Stomach (tissue), 9 donors: Measurements from ENCODE around the gene ARHGEF10L. TPM values are rescaled to one million over a fixed set of nuclear protein-coding genes. Genes with fewer than 3 reads are reported as not detected.

Experiments used
- DNase-seq, 2 donors: peaks; one replicate each; pipeline versions ENCODE4 v3.0.0 to v3.0.0-alpha.2; 2013 to 2019
- H3K27ac ChIP-seq, 5 donors: fragments of 200-600 bp in 4 of 5; sonication (generic) in 4 of 5; one replicate each; pipeline ENCODE4 v1.5.1; 2013 to 2019; ENCODE audit warnings: mild to moderate bottlenecking in 1 of 5, moderate library complexity in 1 of 5
- H3K27me3 ChIP-seq, 3 donors: fragments of 200-600 bp; sonication (generic); one replicate each; pipeline ENCODE4 v1.5.1; 2017 to 2019; ENCODE audit warnings: mixed run types in 1 of 3
- H3K36me3 ChIP-seq, 4 donors: fragments of 200-600 bp; sonication (generic); 1 replicate in 3 of 4; 2 replicates in 1 of 4; pipeline ENCODE4 v1.5.1; 2016 to 2019
- H3K4me1 ChIP-seq, 4 donors: fragments of 200-600 bp; sonication (generic); one replicate each; pipeline ENCODE4 v1.5.1; 2016 to 2019
- H3K4me3 ChIP-seq, 4 donors: fragments of 200-600 bp; sonication (generic) in 3 of 4; one replicate each; pipeline ENCODE4 v1.5.1; 2016 to 2019; ENCODE audit warnings: mild to moderate bottlenecking in 1 of 4
- H3K9me3 ChIP-seq, 4 donors: fragments of 200-600 bp; sonication (generic); one replicate each; pipeline ENCODE4 v1.5.1; 2016 to 2019
- EP300 ChIP-seq: sonication (generic); formaldehyde crosslinking; IDR thresholded peaks from one replicate; pipeline ENCODE4 v1.6.1; 2017; ENCODE audit warnings: antibody characterized with exemption
- POLR2A ChIP-seq, 4 donors: fragments of 450-650 bp; IDR thresholded peaks; one replicate each; pipeline ENCODE4 v1.6.1; 2016; ENCODE audit warnings: antibody characterized with exemption in 4 of 4, control low read depth in 2 of 4, mild to moderate bottlenecking in 1 of 4, moderate library complexity in 1 of 4
- POLR2AphosphoS5 ChIP-seq, 3 donors: sonication (generic); formaldehyde crosslinking; IDR thresholded peaks; one replicate each; pipeline ENCODE4 v1.6.1; 2016; ENCODE audit warnings: antibody characterized with exemption in 3 of 3
- WGBS, 5 donors: extraction: QIAGEN DNeasy Blood & Tissue Kit in 3 of 5; methylation state at CpG; one replicate each; pipeline versions ENCODE4 v1.1.5 to v1.1.7; 2013 to 2018; 5-methylcytosine and 5-hydroxymethylcytosine counted together
- intact Hi-C: fragments of 100-400 bp; cut with DNase I; formaldehyde crosslinking; loops from one replicate; pipeline ENCODE4 v1.15.1; 2023; ENCODE audit warnings: low total_unique reads
- polyA plus RNA-seq, 3 donors: library from polyadenylated mRNA; stranded (reverse); fragments of 200-250 nt; gene quantifications; one replicate each; pipeline ENCODE4 v1.2.3, GENCODE V29; 2013
- total RNA-seq, 5 donors: library from RNA; depleted of rRNA; stranded (reverse); fragments of >200 nt; gene quantifications; one replicate each; pipeline versions ENCODE4 v1.1.0 to v1.2.3, GENCODE V29; 2014 to 2016
- TF ChIP-seq, protein P1 (sequence below), 7 experiments: fragments of 450-650 bp in 4 of 7; fragments of 200-600 bp in 3 of 7; sonication (generic) in 3 of 7; IDR thresholded peaks; one replicate each; pipeline ENCODE4 v1.5.1; 2016 to 2019; ENCODE audit warnings: antibody characterized with exemption in 7 of 7, control low read depth in 2 of 7, mild to moderate bottlenecking in 1 of 7
- donor health status: healthy with polysubstance abuse.
- donor health status: Bipolar disorder and iron deficiency.
- donor health status: healthy.

Gene ARHGEF10L
- total and polyA plus RNA-seq, 8 donors: 15.4 to 329 (median 45.0) TPM

- DNase-seq: no peak
- no peak for TF ChIP-seq POLR2A (IDR thresholded peaks at IDR 0.05)
- TF ChIP-seq, protein P1, sequence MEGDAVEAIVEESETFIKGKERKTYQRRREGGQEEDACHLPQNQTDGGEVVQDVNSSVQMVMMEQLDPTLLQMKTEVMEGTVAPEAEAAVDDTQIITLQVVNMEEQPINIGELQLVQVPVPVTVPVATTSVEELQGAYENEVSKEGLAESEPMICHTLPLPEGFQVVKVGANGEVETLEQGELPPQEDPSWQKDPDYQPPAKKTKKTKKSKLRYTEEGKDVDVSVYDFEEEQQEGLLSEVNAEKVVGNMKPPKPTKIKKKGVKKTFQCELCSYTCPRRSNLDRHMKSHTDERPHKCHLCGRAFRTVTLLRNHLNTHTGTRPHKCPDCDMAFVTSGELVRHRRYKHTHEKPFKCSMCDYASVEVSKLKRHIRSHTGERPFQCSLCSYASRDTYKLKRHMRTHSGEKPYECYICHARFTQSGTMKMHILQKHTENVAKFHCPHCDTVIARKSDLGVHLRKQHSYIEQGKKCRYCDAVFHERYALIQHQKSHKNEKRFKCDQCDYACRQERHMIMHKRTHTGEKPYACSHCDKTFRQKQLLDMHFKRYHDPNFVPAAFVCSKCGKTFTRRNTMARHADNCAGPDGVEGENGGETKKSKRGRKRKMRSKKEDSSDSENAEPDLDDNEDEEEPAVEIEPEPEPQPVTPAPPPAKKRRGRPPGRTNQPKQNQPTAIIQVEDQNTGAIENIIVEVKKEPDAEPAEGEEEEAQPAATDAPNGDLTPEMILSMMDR (IDR thresholded peaks at IDR 0.05): no peak
- TF ChIP-seq EP300: no peak
- TF ChIP-seq POLR2AphosphoS5 (IDR thresholded peaks at IDR 0.05): no peak
- Histone ChIP-seq H3K27ac (no peak overlapping the region), H3K4me1 (peaks cover 15 to 49% (median 29%) of the 10 kb centered on the region in 4 donors), H3K36me3 (peaks cover 0 to 43% (median 31%) of the 10 kb centered on the region in 4 donors), H3K9me3 (no peaks in the 10 kb centered on the region), H3K27me3 (no peaks in the 10 kb centered on the region), H3K4me3 (no peak overlapping the region)
- 79 to 90% (median 86%) methylated on average over 7 to 9 of the region's 9 CpGs for WGBS, 5 donors
- intact Hi-C loops: no loop called here
Observed at GRCh38 chr1:17597651-17598050, 58.2 kb downstream of the ARHGEF10L start.

DNA sequence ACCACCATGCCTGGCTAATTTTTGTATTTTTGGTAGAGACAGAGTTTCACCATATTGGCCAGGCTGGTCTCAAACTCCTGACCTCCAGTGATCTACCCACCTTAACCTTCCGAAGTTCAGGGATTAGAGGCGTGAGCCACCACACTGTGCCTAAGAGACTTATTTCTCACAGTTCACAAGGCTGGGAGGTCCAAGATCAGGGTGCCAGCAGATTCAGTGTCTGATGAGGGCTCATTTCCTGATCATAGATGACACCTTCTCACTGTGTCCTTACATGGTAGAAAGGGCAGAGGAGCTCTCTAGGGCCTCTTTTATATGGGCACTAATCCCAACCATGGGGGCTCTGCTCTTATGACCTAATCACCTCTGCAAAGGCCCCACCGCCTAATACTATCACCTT lies 58.8 kb downstream of the ARHGEF10L start:
- H3K36me3 ChIP-seq: peaks cover 0 to 39% (median 30%) of the 10 kb centered on the region in 4 donors
- H3K4me1 ChIP-seq: peaks cover 15 to 55% (median 30%) of the 10 kb centered on the region in 4 donors
- H3K9me3 ChIP-seq: no peaks in the 10 kb centered on the region
- DNase-seq: no peak
- no peaks in the 10 kb centered on the region for H3K27me3 ChIP-seq
- H3K4me3 ChIP-seq: no peak overlapping the region
- WGBS, 5 donors: 91 to 95% (median 92%) methylated on average over 3 of the region's 3 CpGs
- TF ChIP-seq POLR2A (IDR thresholded peaks at IDR 0.05) (no peak), POLR2AphosphoS5 (IDR thresholded peaks at IDR 0.05) (no peak), EP300 (no peak)
- TF ChIP-seq, protein P1 (IDR thresholded peaks at IDR 0.05): no peak
- intact Hi-C loops: no loop called here
- H3K27ac ChIP-seq: no peak overlapping the region

GRCh38 chr1:17599291-17599953 lies 59.9 kb downstream of the ARHGEF10L start:
- TF ChIP-seq POLR2AphosphoS5 (IDR thresholded peaks at IDR 0.05): no peak
- TF ChIP-seq EP300: no peak
- TF ChIP-seq POLR2A (IDR thresholded peaks at IDR 0.05): no peak
- TF ChIP-seq, protein P1 (IDR thresholded peaks at IDR 0.05): no peak
- Histone ChIP-seq H3K9me3 (no peaks in the 10 kb centered on the region), H3K27me3 (no peaks in the 10 kb centered on the region), H3K4me1 (peaks cover 15 to 48% (median 27%) of the 10 kb centered on the region in 4 donors), H3K36me3 (peaks cover 0 to 38% (median 30%) of the 10 kb centered on the region in 4 donors), H3K4me3 (no peak overlapping the region), H3K27ac (no peak overlapping the region)
- intact Hi-C loops: no loop called here
- DNase-seq: no peak
- 85 to 91% (median 88%) methylated on average over 12 of the region's 12 CpGs for WGBS, 5 donors

GRCh38 chr1:17599954-17600300 lies 60.4 kb downstream of the ARHGEF10L start:
- Histone ChIP-seq H3K27ac (no peak overlapping the region), H3K27me3 (no peaks in the 10 kb centered on the region), H3K9me3 (no peaks in the 10 kb centered on the region), H3K4me3 (no peak overlapping the region), H3K4me1 (peaks cover 15 to 43% (median 27%) of the 10 kb centered on the region in 4 donors), H3K36me3 (peaks cover 0 to 43% (median 34%) of the 10 kb centered on the region in 4 donors)
- intact Hi-C loops: no loop called here
- DNase-seq: no peak
- no peak for TF ChIP-seq POLR2A (IDR thresholded peaks at IDR 0.05)
- no peak for TF ChIP-seq POLR2AphosphoS5 (IDR thresholded peaks at IDR 0.05)
- no peak for TF ChIP-seq EP300
- TF ChIP-seq, protein P1 (IDR thresholded peaks at IDR 0.05): no peak
- WGBS, 5 donors: 67 to 94% (median 73%) methylated on average over 4 to 5 of the region's 5 CpGs
